ENCODE data around the gene GPR119.

GRCh38 chrX:130413415-130413814 is 27.9 kb upstream of the GPR119 start:
- TF ChIP-seq CTCF (IDR thresholded peaks at IDR 0.05), result no peak
- no peak for TF ChIP-seq ZFX (IDR thresholded peaks at IDR 0.05; ENCODE audit: borderline replicate concordance)

Data from 22Rv1 (cell line).